ENCODE data around the gene BRINP3.

The BRINP3 gene

DNA sequence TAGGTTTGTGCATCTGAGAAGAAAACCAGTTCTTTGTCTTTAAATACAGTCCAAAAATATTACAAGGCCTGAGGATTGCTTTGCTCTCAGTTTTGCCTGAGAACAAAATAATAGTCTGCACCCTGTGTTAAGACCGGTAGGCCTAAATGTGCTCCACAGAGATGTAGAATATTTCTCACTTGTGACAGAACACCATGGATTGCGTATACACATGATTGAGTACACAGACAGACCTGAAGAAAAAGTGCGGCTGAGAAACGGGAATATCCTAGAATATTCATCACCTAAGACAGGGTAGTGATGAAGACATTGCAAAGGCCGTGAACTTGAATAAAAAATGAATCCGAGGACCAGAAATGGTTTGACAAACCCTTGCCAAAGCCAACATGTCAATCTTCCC, 155.4 kb downstream of the BRINP3 start:
- no peak for DNase-seq (ENCODE audit: low spot score)

DNA sequence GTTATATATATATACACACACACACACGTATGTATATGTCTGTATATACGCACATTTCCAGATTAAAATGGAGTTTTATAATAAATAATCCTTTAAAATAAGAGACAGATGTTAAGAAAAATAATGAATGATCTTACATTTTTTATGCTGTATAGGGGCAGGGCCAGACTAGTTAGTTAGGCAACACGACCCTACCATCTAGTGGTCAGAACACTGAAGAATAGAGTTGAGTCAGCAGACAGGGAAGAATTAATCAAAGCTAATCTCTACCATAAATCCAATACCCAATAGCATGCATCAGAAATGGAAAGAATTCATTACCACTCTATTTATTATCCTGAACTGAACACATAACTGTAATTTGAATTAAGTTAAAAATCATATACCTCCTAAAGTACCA, 156.7 kb downstream of the BRINP3 start:
- DNase-seq (ENCODE audit: low spot score) = peak; percentile 22

GRCh38 chr1:190312763-190313162, 164.9 kb downstream of the BRINP3 start:
- no peak for DNase-seq (ENCODE audit: low spot score)

DNA sequence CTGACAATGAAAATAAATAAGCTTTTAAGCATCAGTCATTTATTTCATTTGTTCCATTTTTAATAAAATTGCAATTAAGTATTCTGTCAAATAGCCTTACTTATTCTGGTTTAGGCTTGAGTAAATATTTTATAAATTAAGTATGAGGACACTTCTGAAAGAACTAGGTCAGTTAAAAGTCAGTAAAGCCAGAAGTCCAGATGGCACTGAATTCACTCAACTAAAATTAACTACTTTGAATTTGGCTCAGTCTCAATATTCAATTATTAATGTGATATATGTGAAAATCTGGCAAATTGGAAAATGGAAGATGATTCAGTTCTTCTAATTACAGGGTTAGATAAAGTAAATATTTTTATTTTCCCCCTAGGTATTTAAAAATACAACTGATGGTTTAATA, 174.2 kb downstream of the BRINP3 start:
- no peak for DNase-seq (ENCODE audit: low spot score)

DNA sequence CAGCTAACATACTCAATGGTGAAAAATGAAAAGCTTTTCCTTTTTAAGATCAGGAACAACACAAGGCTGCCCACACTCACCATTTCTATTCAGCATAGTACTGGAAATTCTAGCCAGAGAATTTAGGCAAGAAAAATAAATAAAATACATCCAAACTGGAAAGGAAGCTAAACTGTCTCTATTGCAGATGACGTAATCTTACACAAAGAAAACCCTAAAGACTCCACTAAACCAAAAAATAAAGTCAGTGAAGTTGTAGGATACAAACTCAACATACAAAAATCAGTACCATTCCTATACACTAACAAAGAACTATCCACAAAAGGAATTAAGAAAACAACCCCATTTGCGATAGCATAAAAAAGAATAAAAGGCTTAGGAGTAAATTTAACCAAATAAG, 181.2 kb downstream of the BRINP3 start:
- no peak for DNase-seq (ENCODE audit: low spot score)

DNA sequence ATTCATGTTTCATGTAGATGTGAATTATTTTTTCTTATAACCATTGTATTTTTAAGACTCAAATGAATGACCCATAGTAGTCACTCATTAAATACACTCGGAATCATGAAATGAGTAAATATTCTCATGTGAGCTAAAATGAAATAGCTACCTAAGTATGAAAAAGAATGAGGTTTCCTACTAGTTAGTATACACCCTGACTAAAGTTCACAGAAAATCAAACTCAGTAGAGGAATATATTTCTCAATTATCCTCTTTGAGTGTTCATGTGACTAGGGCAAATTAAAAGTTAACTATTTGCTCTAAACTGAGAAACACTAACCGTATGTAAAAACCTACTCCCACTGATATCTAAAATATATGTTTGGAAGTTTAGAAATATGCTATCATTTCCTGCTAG, 187.8 kb downstream of the BRINP3 start:
- no peak for DNase-seq (ENCODE audit: low spot score)

- DNase-seq (ENCODE audit: low spot score) = no peak
Observed at GRCh38 chr1:190286111-190286510, 191.6 kb downstream of the BRINP3 start.

DNA sequence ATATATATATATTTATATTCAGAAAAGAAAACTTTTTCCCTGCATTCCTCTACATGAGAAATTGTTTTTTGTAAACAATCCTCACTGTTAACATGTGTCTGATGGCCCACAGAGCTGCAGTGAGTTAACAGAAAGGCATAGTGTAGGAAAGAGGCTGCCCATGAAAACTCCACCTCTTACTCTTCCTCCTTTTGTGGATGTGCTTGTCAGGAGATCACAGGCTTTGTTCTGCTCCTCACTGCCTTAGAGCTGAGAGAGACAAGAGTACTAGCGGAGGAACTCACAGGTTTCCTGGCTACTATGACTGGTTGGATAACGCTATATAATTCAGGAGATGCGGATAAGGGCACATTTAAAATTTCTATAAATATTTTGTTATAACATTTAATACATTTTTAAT, 200.6 kb downstream of the BRINP3 start:
- DNase-seq (ENCODE audit: low spot score) = peak; percentile 19

DNA sequence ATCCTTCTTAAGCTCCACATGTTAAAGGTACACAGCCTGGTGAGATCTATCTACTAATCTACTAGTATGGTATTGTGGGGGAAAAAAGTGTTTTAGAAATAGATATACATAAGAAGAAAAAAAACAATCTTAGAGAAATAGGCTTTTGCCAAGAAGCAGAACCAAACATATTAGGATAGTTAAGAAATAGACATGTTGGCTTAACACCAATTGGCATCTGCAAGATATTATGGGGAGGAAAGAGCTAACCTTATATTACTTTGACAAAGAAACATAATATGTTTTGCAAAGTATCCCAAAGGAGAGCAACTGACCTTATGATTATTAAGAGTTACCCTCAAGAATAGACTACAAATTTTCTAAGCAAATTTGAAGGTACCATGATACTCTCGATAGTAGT, 202.9 kb downstream of the BRINP3 start:
- no peak for DNase-seq (ENCODE audit: low spot score)

GRCh38 chr1:190273161-190273560, 204.5 kb downstream of the BRINP3 start:
- no peak for DNase-seq (ENCODE audit: low spot score)

DNA sequence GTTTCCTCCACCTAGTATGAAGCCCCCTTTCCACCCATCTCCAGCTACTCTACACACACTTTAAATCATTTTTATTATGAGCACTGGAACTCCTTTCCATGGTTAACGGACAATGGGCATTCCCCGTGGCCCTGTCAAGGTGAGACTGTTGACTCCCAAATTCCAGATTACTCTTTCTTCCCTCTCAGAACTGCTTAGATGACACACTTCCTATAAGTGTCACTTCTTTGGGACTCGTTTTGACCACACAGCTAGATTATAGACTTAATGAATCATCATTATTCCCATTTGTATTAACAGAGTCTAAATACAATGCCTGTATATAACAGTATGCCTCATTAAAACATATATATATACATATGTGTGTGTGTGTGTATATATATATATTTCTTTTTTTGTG, 215.1 kb downstream of the BRINP3 start:
- no peak for DNase-seq (ENCODE audit: low spot score)

DNA sequence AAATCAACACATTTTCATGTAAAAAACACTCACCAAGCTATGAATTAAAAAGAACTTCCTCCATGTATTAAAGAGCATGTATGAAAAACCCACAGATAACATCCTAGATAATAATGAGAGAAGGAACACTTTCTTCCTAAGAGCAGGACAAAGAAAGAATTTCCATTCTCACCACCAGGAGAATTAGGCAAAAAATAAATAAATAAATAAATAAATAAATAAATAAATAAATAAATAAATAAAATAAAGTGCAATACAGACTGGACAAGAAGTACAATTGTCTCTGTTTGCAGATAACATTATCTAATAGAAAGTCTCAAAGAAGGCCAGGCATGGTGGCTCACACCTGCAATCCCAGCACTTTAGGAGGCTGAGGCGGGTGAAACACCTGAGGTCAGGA, 218.2 kb downstream of the BRINP3 start:
- DNase-seq (ENCODE audit: low spot score) = no peak

DNA sequence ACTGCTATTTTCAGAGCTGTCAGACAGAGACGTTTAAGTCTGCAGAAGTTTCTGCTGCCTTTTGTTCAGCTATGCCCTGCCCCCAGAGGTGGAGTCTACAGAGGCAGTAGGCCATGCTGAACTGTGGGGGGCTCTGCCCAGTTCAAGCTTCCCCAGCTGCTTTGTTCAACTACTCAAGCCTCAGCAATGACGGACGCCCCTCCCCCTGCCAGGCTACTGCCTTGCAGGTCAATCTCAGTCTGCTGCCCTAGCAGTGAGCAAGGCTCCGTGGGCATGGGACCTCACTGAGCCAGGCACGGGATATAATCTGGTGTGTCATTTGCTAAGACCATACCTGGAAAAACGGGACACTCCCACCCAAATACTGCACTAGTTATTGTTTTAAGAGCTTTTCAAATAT, 219.7 kb downstream of the BRINP3 start:
- no peak for DNase-seq (ENCODE audit: low spot score)

DNA sequence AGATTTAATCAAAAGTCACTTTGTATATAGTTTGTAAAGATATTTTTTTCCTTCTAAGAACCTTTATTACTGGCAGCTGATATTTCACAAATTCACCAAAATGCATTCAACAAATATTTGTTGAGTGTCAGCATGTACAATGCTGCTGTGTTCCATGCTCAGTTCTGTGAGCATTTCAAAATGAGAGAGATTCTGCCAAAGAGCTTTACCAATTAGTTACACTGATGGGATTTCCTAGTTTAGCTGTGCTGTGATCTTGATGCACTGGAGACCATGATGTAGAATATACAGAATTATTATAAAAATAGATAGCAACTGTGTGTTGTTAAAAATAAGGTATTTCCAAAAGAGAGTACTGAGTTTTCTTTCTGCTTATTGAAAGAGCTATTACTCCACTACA, 225.6 kb downstream of the BRINP3 start:
- DNase-seq (ENCODE audit: low spot score) = no peak

- no peak for DNase-seq (ENCODE audit: low spot score)
Observed at GRCh38 chr1:190250368-190250767, 227.3 kb downstream of the BRINP3 start.

GRCh38 chr1:190244406-190244805, 233.3 kb downstream of the BRINP3 start:
- no peak for DNase-seq (ENCODE audit: low spot score)

DNA sequence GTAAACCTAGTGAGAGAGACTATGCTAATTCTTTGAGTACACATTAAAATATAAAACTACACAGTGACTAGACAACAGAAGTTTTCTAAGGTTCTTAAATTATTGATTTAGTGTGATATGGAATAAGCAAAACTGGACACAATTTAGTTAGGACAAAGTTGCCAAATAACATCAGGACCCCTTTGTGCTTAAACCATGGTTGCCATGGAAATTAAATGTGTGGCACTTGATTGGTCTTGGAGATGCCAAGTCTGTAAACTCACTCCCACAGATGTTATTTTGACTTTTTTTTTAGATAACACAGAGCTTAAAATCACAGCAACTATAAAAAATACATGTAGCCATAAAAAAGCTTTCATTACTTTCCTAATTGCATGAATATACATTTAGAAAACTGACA, 234.6 kb downstream of the BRINP3 start:
- DNase-seq (ENCODE audit: low spot score) = no peak

- DNase-seq (ENCODE audit: low spot score) = no peak
Observed at GRCh38 chr1:190226006-190226405, 251.7 kb downstream of the BRINP3 start.

- DNase-seq (ENCODE audit: low spot score) = no peak
Observed at GRCh38 chr1:190212450-190212849, 265.2 kb downstream of the BRINP3 start.

- no peak for DNase-seq (ENCODE audit: low spot score)
Observed at GRCh38 chr1:190207733-190208132, 269.9 kb downstream of the BRINP3 start.

GRCh38 chr1:190205713-190206112, 272.0 kb downstream of the BRINP3 start:
- DNase-seq (ENCODE audit: low spot score) = no peak

GRCh38 chr1:190196020-190196419, 281.6 kb downstream of the BRINP3 start:
- no peak for DNase-seq (ENCODE audit: low spot score)

DNA sequence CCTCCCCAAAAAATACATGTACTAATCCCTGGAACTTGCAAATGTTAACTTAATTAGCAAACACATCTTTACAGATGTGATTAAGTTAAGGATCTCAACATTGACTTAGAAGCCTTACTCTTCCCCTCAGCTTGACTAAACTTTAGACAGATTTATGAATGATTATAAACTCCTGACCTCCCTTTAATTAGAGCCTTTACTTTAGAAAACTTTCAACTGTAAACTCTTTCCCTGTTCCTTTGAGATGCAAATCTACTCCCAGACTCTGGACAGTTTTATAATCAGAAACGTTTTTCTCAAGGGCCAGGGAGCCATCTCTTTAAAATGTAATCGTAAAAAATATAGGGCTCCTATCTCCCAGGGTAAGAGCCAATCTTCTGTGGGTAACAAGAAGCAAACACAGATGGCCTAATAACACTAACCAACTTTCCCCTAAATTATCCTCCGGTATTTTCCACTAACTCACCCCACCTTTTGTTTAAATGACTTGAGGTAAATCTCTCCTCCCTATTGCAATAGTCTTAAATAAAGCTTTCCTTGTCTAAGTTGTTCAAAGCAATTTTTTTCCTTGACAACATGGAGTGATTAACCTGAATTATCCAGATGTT, 284.1 kb downstream of the BRINP3 start:
- no peak for DNase-seq (ENCODE audit: low spot score)

DNA sequence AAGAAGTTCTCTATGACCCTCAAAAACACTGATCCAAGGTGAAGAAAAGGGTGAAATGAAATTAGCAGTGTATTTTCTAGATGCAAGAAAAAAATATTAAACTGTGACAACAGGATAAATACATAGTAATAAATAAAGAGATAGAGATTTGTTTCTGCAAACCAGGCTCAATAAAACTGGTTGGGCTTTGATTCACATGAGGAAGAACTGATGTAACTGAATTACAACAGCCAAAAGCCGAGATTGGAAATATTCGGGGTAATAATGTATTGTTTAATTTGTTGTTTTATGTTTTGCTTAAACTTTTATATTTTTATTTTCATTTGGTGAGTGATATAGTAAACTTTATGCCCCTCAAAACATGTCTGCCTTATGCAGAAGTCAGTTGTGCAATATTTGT, 285.0 kb downstream of the BRINP3 start:
- no peak for DNase-seq (ENCODE audit: low spot score)

DNA sequence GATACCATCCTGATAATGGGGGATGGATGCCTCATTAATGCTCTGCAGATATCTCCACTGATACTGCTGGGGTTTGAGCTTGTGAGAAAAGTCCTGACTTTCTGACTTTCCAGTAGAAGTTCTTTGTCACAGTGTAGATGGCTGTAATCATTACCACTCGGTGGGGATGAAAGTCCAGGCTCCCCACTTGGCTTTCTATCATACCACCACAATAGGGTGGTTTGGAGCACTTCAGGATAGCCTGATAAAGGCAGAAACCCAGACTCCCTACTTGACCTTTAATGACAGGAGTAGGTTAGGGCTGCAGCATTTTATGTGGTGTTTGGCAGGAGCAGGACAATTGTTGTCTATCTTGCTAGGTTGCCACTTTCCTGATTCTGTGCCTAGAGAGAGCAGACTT, 294.1 kb downstream of the BRINP3 start:
- no peak for DNase-seq (ENCODE audit: low spot score)
